Caco-2 (cell line): Measurements from ENCODE around the gene CBX2. TPM values are rescaled to one million over a fixed set of nuclear protein-coding genes. Genes with fewer than 3 reads are reported as not detected.

Experiments used
- BruUV-seq: library from RNA; stranded (reverse); fragments of 400-500 nt; replicated peaks from 2 replicates; lab custom pipeline; 2021; lab: Mats Ljungman, UMichigan
- CTCF ChIA-PET: fragments of 300-600 bp; sonication (Branson Sonifier 250); formaldehyde crosslinking; loops from one replicate; lab custom pipeline; 2022; ENCODE audit warnings: antibody characterized with exemption; lab: Charles Lee
- POLR2A ChIA-PET: fragments of 300-600 bp; sonication (Branson Sonifier 250); formaldehyde crosslinking; loops from one replicate; lab custom pipeline; 2022; ENCODE audit warnings: antibody characterized with exemption; lab: Charles Lee
- DNase-seq, 2 experiments: peaks; one replicate each; pipeline versions ENCODE4 v3.0.0 to v3.0.0-alpha.2; 2020 to 2022
- H3K27me3 ChIP-seq: replicated peaks from 2 replicates; pipeline ENCODE4 v1.6.0; 2011; ENCODE audit warnings: low read length; ENCODE audit not compliant: control insufficient read depth, insufficient read depth
- H3K36me3 ChIP-seq: 2 replicates; pipeline ENCODE4 v1.5.1; 2011; ENCODE audit warnings: low read length; ENCODE audit not compliant: control insufficient read depth, insufficient read depth
- H3K4me1 ChIP-seq: fragments of 250-450 bp; sonication (Bioruptor Pico); 2 replicates; pipeline ENCODE4 v1.5.1; 2020; ENCODE audit warnings: mild to moderate bottlenecking
- H3K4me3 ChIP-seq: 2 replicates; pipeline ENCODE4 v1.5.1; 2011; ENCODE audit warnings: low read depth, mild to moderate bottlenecking, control low read depth, low read length
- H3K9me3 ChIP-seq: fragments of 250-450 bp; sonication (Bioruptor Pico); 2 replicates; pipeline ENCODE4 v1.5.1; 2020; ENCODE audit warnings: mild to moderate bottlenecking, moderate library complexity
- H3K27ac Mint-ChIP-seq: one replicate; pipeline ENCODE4 v1.8.0; 2022; ENCODE audit warnings: mixed read lengths; ENCODE audit not compliant: unreplicated experiment
- H3K27me3 Mint-ChIP-seq: one replicate; pipeline ENCODE4 v1.8.0; 2022; ENCODE audit warnings: mixed read lengths; ENCODE audit not compliant: insufficient read depth, unreplicated experiment
- H3K36me3 Mint-ChIP-seq: one replicate; pipeline ENCODE4 v1.8.0; 2022; ENCODE audit warnings: mild to moderate bottlenecking, mixed read lengths; ENCODE audit not compliant: insufficient read depth, unreplicated experiment
- H3K4me1 Mint-ChIP-seq: one replicate; pipeline ENCODE4 v1.8.0; 2022; ENCODE audit warnings: low read depth, mixed read lengths; ENCODE audit not compliant: unreplicated experiment
- H3K4me3 Mint-ChIP-seq: one replicate; pipeline ENCODE4 v1.8.0; 2022; ENCODE audit warnings: mild to moderate bottlenecking, moderate library complexity, mixed read lengths; ENCODE audit not compliant: unreplicated experiment
- H3K9me3 Mint-ChIP-seq: one replicate; pipeline ENCODE4 v1.8.0; 2022; ENCODE audit warnings: mixed read lengths; ENCODE audit not compliant: unreplicated experiment
- intact Hi-C: fragments of 100-400 bp; cut with micrococcal nuclease; formaldehyde crosslinking; loops from one replicate; pipeline ENCODE4 v1.10.0; 2022; ENCODE audit not compliant: unreplicated experiment
- total RNA-seq: library from RNA; stranded (reverse); gene quantifications from 2 replicates; pipeline ENCODE4 v1.2.3, GENCODE V29; 2022
- TF ChIP-seq, protein P1 (sequence below), 2 experiments: fragments of 200-600 bp in 1 of 2; IDR thresholded peaks; 1 replicate in 1 of 2; 2 replicates in 1 of 2; pipeline versions ENCODE4 v1.5.1 to v1.8.0; 2011 to 2022; ENCODE audit warnings: antibody characterized with exemption in 1 of 2, control low read depth in 1 of 2, inconsistent platforms in 1 of 2, low read depth in 1 of 2, low read length in 1 of 2, mild to moderate bottlenecking in 1 of 2, moderate library complexity in 1 of 2; ENCODE audit not compliant: insufficient read depth in 1 of 2, severe bottlenecking in 1 of 2, unreplicated experiment in 1 of 2

Gene CBX2
- total RNA-seq, 1 experiment from 2014 or later = 52.8 TPM

DNA sequence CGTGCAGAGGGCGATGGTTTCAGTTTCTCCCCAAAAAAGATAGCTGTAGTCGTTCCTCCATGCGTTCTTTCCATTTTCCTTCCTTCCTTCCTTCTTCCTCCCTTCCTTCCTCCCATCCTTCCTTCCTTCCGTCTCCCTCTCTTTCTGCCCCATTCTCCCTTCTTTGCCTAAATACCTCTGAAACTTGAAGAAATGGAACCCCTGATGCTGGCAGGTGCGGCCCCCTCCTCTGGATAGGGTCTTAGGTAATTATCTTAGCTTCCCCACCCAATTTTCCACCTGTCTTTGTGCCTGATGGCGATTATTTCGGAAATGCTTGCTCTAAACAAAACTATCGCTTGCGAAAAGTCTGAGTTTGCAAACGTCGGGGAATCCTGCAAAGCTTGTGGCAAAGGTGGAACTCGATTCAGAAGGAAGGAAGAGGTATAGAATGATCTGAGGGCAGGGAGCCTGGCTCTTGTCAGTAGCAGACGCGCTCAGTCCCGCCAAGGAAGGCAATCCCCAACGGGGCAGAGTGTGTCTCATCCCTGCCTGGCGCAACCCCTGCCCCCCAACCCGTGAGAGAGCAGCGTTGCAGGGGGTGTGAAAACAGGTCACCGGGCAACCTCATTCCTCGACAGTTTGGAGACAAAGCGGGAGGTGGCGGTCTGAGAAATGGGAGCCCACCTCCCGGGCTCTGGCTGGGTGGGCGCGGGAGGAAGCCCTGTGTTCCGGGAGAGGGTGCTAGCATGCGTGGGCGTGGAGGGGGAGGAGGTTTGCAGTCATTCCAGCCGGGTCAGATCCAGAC is 21.8 kb downstream of the CBX2 start:
- peaks cover 38% of the 10 kb centered on the region for H3K4me1 ChIP-seq
- Mint-ChIP-seq H3K9me3 (no peaks in the 10 kb centered on the region), H3K36me3 (peaks cover 30% of the 10 kb centered on the region), H3K27me3 (no peaks in the 10 kb centered on the region), H3K4me3 (peak overlapping the region; percentile 75), H3K27ac (peak overlapping the region; percentile 73), H3K4me1 (peaks cover 20% of the 10 kb centered on the region)
- CTCF ChIA-PET = interaction anchor here (1.7 kb wide), 1 partner anchor 58 kb away, joined by 4 read pairs; no protein-coding TSS in a partner anchor
- no peaks in the 10 kb centered on the region for H3K27me3 ChIP-seq
- no peak for DNase-seq
- peak overlapping the region; percentile 60 for H3K4me3 ChIP-seq
- TF ChIP-seq, protein P1, sequence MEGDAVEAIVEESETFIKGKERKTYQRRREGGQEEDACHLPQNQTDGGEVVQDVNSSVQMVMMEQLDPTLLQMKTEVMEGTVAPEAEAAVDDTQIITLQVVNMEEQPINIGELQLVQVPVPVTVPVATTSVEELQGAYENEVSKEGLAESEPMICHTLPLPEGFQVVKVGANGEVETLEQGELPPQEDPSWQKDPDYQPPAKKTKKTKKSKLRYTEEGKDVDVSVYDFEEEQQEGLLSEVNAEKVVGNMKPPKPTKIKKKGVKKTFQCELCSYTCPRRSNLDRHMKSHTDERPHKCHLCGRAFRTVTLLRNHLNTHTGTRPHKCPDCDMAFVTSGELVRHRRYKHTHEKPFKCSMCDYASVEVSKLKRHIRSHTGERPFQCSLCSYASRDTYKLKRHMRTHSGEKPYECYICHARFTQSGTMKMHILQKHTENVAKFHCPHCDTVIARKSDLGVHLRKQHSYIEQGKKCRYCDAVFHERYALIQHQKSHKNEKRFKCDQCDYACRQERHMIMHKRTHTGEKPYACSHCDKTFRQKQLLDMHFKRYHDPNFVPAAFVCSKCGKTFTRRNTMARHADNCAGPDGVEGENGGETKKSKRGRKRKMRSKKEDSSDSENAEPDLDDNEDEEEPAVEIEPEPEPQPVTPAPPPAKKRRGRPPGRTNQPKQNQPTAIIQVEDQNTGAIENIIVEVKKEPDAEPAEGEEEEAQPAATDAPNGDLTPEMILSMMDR (IDR thresholded peaks at IDR 0.05; ENCODE audit: insufficient read depth in 1 of 2, low read depth in 1 of 2, low read length in 1 of 2, severe bottlenecking in 1 of 2, unreplicated experiment in 1 of 2) = no peak
- intact Hi-C loops = loop anchor here (1.0 to 5.0 kb wide), 3 partner anchors 38 to 118 kb away; partner anchors contain the start of gene CBX4
- H3K9me3 ChIP-seq = no peaks in the 10 kb centered on the region
- H3K36me3 ChIP-seq = no peaks in the 10 kb centered on the region
- no TSS peak for BruUV-seq
- POLR2A ChIA-PET = no interaction called here

DNA sequence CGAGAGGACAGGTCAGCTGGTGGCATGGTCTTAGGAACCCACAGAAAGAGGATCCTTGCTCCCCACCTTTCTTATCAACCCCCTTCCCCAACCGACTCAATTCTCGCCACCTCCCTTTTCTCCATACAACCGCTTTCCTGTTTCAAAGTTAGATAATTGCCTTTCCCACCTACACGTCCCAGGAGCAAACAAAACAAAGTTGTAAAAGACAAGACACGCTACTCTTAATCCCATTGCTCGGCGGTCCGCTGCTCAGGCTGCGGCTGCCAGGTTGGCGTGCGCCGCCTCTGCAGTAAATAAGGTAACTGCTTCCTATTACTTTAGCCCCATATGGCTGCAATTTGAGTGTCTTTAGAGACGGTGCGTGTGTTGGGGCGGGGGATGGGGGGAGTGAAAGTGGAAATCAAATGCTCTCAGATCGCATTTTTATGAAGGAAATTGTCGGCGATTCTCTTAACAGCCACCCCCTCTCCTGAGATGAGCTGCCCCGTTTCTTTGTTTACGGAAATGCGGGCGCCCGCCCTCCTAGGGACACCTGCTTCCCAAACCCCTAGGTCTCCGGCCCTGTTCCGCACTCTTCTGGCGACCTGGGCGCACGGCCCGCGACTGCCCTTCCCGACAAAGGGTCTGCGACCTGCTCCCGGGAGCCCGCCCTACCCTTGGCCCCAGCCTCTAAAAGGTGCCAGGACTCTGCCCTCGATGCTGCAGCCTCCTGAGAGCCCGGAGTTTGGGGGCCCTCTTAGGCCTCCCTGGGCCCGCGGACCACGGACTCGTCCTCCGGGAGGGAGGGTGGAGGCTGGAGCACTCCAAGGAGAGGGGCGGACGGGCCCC is 22.6 kb downstream of the CBX2 start:
- BruUV-seq = no TSS peak
- peak overlapping the region; percentile 73 for H3K27ac Mint-ChIP-seq
- CTCF ChIA-PET = interaction anchor here (0.6 to 1.7 kb wide), 7 partner anchors 10 to 78 kb away, joined by 4 to 8 read pairs (median 4); no protein-coding TSS in a partner anchor
- peaks cover 28% of the 10 kb centered on the region for H3K36me3 Mint-ChIP-seq
- no peaks in the 10 kb centered on the region for H3K9me3 Mint-ChIP-seq
- H3K4me1 Mint-ChIP-seq = peaks cover 23% of the 10 kb centered on the region
- DNase-seq = peak; percentile 65 to 69
- no peaks in the 10 kb centered on the region for H3K27me3 ChIP-seq
- POLR2A ChIA-PET = interaction anchor here (1.2 to 1.3 kb wide), 4 partner anchors 10 to 193 kb away, joined by 4 to 7 read pairs (median 6); no protein-coding TSS in a partner anchor
- peaks cover 38% of the 10 kb centered on the region for H3K4me1 ChIP-seq
- intact Hi-C loops = loop anchor here (1.0 to 5.0 kb wide), 2 partner anchors 37 to 54 kb away; partner anchors contain the start of gene CBX4
- H3K9me3 ChIP-seq = no peaks in the 10 kb centered on the region
- peak overlapping the region; percentile 60 for H3K4me3 ChIP-seq
- peak overlapping the region; percentile 75 for H3K4me3 Mint-ChIP-seq
- H3K36me3 ChIP-seq = no peaks in the 10 kb centered on the region
- TF ChIP-seq, protein P1 (IDR thresholded peaks at IDR 0.05; ENCODE audit: insufficient read depth in 1 of 2, low read depth in 1 of 2, low read length in 1 of 2, severe bottlenecking in 1 of 2, unreplicated experiment in 1 of 2) = peak in 1 of 2 experiments; percentile 0
- no peaks in the 10 kb centered on the region for H3K27me3 Mint-ChIP-seq
